Measurements from ENCODE around the gene PRICKLE1. TPM values are rescaled to one million over a fixed set of nuclear protein-coding genes. Genes with fewer than 3 reads are reported as not detected.

PRICKLE1 gene
- total RNA-seq, 1 donor from 2014 or later: 12.3 TPM

- peak; percentile 70 for DNase-seq (ENCODE audit: low read depth)
These were observed 752 bp downstream of the PRICKLE1 start for GRCh38 chr12:42588524-42589464.

GRCh38 chr12:42587601-42588523 lies 1.7 kb downstream of the PRICKLE1 start:
- peak; percentile 73 for DNase-seq (ENCODE audit: low read depth)

DNA sequence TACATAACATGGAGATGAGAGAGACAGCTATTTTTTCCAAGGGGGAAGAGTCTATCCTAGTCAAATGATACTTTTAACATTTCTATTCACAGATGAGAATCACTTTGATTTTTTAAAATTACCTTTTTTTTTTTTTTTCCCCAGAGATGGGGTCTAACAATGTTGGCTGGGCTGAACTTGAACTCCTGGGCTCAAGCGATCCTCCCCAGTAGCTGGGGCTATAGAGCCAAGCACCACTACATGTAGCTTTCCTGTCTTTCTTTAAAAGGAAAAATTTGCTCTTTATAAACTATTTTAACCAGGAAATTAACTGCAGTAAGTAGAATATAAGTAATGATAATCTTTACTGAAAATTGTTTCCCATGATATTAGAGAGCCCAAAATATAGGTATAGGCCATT lies 3.3 kb downstream of the PRICKLE1 start:
- no peak for DNase-seq (ENCODE audit: low read depth)

GRCh38 chr12:42585841-42586216 lies 3.7 kb downstream of the PRICKLE1 start:
- no peak for DNase-seq (ENCODE audit: low read depth)

DNA sequence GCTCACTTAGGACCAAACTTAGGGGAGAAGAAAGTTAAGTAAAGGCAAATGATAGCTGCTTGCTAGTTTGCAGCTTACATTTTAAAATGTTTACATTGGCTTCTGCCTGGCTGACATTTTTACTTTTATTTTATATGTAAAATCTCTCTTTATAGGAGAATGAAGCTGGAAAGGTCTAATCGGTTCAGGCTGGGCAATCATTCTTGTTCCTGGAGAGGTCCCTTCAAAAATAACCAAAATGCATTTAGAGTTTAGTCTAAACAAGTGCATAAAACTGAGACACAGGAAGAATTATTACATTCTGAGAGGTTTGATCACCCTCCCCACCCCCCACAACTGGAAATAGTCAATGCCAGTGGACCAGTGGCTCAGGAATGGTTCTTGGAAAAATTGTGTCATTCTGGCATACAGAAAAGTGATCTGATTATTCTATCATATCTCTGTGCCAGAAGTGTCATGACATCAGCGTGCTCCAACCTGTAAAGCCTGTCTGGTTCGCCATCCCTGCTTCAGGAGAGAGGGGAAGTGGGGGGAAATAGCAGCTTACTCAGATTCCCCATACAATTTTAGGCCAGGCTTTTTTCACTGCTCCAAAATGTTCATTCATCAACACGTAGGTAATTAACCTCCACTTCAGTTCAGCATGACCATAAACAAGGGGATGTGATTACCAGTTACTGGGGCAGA lies 4.2 kb downstream of the PRICKLE1 start:
- no peak for DNase-seq (ENCODE audit: low read depth)

GRCh38 chr12:42584651-42585111 lies 4.9 kb downstream of the PRICKLE1 start:
- peak; percentile 50 for DNase-seq (ENCODE audit: low read depth)

DNA sequence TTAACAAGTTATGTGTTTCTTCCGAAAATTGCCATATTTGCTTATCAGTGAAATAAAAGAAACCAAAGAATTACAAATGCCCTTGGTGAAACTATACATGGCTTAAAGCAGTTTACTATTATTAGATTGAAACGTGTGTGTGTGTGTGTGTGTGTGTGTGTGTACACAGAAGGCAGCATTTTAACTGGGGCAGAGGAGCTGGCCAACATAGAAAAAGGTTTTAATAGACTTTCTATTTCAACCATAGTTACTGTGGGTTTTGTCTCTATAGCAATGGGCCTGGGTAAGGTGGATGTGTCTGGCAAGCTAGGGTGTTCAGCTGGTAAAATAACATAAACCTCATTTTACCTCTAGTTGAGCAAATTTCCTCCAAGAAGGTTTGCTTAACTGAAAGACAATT lies 6.5 kb downstream of the PRICKLE1 start:
- DNase-seq (ENCODE audit: low read depth): no peak

DNA sequence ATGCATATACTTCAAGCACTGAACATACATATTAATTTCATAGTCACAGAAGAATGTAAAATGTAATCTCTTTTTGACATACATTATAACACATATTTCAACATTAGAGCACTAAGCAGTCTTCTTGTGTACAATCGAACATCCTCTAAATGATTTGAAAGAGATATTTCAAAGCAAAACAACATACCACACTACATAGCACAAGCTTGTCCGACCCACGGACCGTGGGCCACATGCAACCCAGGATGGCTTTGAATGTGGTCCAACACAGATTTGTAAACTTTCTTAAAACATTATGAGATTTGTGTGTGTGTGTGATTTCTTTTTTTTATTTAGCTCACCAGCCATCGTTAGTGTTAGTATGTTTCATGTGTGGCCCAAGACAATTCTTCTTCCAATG lies 7.0 kb downstream of the PRICKLE1 start:
- DNase-seq (ENCODE audit: low read depth): no peak

- no peak for DNase-seq (ENCODE audit: low read depth)
These were observed 7.5 kb downstream of the PRICKLE1 start for GRCh38 chr12:42582050-42582449.

DNA sequence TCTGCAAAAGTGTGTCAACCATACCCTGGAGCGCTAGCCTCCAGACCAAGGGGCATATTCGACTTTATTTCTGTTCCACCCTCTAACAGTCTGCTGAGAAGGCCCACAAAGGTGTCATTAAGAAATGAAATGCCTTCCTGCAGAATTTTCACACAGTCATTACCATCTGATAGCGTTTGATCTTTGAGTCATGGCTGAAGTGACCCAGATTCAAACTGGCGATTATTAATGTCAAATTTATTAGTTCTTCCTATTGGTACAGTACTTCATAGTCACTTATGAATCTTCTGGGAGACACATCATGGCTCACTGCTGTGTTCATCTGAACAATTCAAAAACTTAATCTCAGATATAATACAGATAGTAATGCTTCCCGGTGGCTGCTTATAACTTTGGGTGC lies 13.2 kb downstream of the PRICKLE1 start:
- no peak for DNase-seq (ENCODE audit: low read depth)

DNA sequence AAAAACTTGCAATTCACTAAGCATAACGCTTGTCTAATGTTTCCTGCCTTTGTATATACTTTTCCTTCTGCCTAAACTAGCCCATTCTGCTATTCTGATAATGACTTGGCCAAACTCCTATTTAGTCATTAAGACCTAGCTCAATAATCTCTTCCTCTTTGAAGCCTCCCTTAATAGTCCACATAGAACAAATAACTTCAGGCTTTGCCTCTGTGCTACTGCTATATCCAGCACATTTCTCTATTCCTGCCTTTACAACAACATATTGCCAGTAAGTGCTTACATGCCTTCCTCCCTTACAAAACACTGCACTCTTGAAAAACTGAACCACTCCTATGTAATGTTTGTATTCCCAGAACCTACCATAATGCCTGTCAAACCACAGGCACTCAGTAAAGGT lies 13.8 kb downstream of the PRICKLE1 start:
- no peak for DNase-seq (ENCODE audit: low read depth)

- DNase-seq (ENCODE audit: low read depth): peak; percentile 20
These were observed 14.7 kb downstream of the PRICKLE1 start for GRCh38 chr12:42574851-42575266.

- DNase-seq (ENCODE audit: low read depth): no peak
These were observed 18.1 kb downstream of the PRICKLE1 start for GRCh38 chr12:42571327-42572009.

GRCh38 chr12:42570076-42570475 lies 19.5 kb downstream of the PRICKLE1 start:
- DNase-seq (ENCODE audit: low read depth): no peak

DNA sequence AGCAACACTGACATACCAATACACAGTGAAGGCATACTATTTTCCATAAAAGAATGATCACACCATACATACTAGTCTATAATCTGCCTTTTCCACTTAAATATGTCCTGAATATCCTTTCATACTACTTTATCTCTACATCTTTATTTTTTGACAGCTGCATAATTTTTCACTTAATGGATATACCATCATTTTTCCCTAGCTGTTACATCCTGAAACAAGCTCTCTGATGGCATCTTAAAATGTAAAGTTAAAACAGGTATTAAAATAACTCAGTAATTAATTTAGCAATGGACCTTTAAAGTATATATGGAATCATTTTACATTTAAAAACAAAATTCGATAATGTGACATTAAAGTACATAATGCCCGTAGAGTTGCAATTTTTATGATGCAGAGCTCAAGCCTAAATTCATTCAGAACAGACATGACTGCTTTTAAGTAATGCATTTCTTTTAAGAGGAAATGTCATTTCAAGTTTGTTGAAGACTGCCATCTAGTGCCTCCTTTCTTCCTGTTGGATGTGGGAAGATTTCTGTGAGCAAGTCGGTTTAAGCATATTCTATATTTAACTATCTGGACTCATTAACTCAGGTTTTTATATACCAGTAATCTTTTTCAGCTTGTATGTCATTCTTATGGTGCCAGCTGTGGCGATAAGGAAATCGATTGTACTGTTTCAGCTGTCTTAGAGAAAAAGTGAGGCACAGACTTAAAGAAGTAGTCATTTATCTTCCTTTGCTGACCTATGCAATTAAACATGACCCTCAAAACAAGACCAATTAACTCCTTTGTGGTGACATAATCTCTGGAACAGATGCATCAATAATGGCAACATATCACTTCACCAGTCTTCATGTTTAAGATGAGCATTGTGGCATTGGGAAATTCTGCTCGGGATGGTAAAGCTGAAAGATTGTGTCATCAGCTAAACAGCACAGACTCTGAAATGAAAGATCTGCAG lies 20.3 kb downstream of the PRICKLE1 start:
- DNase-seq (ENCODE audit: low read depth): peak; percentile 71

DNA sequence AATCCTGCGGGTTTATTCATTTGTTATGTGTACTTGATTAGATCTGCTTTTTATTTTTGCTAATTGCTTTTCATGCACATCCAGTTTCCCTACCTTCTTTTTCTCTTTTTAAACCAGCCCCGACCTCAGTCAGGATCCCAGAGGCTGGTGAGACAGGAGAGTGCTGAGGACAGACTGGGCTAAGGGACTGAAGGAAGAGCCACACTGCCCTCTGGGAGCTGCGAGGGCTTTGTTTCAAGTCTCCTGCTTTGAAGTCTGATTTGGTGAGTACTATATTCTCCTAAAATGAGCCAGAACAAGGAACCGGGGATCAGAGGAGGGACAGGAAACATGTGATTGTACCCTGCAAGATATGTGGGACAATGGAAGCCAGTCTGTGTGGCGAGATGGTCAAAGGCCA lies 23.9 kb downstream of the PRICKLE1 start:
- no peak for DNase-seq (ENCODE audit: low read depth)

- DNase-seq (ENCODE audit: low read depth): no peak
These were observed 24.6 kb downstream of the PRICKLE1 start for GRCh38 chr12:42564996-42565395.

DNA sequence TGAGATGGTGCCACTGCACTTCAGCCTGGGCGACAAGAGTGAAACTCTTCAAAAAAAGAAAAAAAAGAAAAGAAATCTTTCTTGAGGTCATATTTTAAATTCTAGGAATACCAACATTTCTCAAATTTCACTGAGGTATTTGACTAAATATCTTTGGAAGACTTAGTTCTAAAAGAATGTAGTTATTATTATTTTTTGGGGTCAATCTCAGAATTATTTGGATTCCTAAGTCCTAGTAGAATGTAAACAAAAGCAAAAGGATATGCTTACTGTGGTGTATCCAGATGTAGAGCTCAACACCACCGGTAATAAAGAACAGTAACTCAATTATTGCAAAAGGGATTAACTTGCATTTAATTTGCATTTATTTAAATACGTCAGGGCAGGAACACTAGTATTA lies 25.0 kb downstream of the PRICKLE1 start:
- DNase-seq (ENCODE audit: low read depth): peak; percentile 46

- DNase-seq (ENCODE audit: low read depth): peak; percentile 18
These were observed 28.6 kb downstream of the PRICKLE1 start for GRCh38 chr12:42560977-42561376.
